ENCODE results near the gene ANO6.

ANO6 gene

DNA sequence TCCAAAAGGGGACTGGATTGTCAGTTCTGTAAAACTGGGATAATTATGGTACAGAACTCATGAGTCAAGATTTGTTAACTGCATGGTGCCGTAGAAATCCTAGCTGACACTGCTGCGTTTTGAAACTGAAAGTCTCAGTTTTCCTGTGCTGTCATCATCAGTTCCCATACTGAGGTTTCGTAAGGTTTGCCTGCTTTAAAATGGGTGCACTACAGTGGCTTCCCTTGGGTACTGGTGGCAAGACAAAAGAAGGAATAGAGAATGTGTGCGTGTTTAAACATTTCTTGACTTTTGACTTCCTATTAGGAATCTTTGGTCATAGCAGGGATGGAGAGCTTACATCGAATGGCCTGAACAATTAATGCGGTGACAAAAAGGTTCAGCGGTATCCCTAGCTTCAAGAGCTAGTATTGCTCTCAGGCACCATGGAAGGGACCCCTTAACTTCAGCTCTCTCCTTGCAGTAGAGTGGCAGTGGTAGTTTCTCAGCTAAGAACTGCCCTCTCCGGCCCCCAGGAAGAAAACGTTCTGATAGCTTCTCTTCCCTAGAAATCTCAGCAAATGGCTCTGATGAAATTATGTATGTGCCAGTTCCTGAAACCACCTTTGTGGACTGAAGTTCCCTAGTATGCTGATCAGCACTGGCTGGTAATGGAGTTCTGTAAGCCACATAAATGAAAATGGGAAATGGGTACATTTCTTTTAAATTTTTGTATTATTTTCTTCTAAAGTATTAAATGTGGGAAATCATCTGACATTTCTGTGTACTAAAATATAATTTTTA is 28.9 kb downstream of the ANO6 start:
- no peaks in the 10 kb centered on the region for H3K9me3 ChIP-seq (ENCODE audit: insufficient read depth, low read length)
- H3K27me3 ChIP-seq (ENCODE audit: insufficient read depth, insufficient read length), result no peaks in the 10 kb centered on the region
- H3K4me1 ChIP-seq (ENCODE audit: insufficient read depth, insufficient read length), result no peaks in the 10 kb centered on the region
- H3K4me3 ChIP-seq (ENCODE audit: insufficient read length, low read depth), result no peak overlapping the region
- no peak for DNase-seq (ENCODE audit: low read depth, low spot score)
- TF ChIP-seq ZNF274 (IDR thresholded peaks at IDR 0.05; ENCODE audit: low read depth, low read length) (no peak), YY1 (IDR thresholded peaks at IDR 0.05; ENCODE audit: insufficient read depth, insufficient read length) (no peak), SUZ12 (IDR thresholded peaks at IDR 0.05; ENCODE audit: extremely low read depth, insufficient read depth, insufficient read length) (no peak)
- H3K9ac ChIP-seq (ENCODE audit: insufficient read length, low read depth), result no peak overlapping the region
- H3K36me3 ChIP-seq (ENCODE audit: insufficient read depth, insufficient read length, low read length), result peaks cover 15% of the 10 kb centered on the region

- no peak overlapping the region for H3K9ac ChIP-seq (ENCODE audit: insufficient read length, low read depth)
- no peak overlapping the region for H3K4me3 ChIP-seq (ENCODE audit: insufficient read length, low read depth)
- no peaks in the 10 kb centered on the region for H3K9me3 ChIP-seq (ENCODE audit: insufficient read depth, low read length)
- TF ChIP-seq SUZ12 (IDR thresholded peaks at IDR 0.05; ENCODE audit: extremely low read depth, insufficient read depth, insufficient read length), result no peak
- no peak for TF ChIP-seq ZNF274 (IDR thresholded peaks at IDR 0.05; ENCODE audit: low read depth, low read length)
- no peaks in the 10 kb centered on the region for H3K27me3 ChIP-seq (ENCODE audit: insufficient read depth, insufficient read length)
- DNase-seq (ENCODE audit: low read depth, low spot score), result no peak
- H3K36me3 ChIP-seq (ENCODE audit: insufficient read depth, insufficient read length, low read length), result peaks cover 20% of the 10 kb centered on the region
- no peaks in the 10 kb centered on the region for H3K4me1 ChIP-seq (ENCODE audit: insufficient read depth, insufficient read length)
These were observed 30.3 kb downstream of the ANO6 start for GRCh38 chr12:45246236-45246635.

- no peak for DNase-seq (ENCODE audit: low read depth, low spot score)
- no peaks in the 10 kb centered on the region for H3K9me3 ChIP-seq (ENCODE audit: insufficient read depth, low read length)
- no peak for TF ChIP-seq ZNF274 (IDR thresholded peaks at IDR 0.05; ENCODE audit: low read depth, low read length)
- no peak for TF ChIP-seq SUZ12 (IDR thresholded peaks at IDR 0.05; ENCODE audit: extremely low read depth, insufficient read depth, insufficient read length)
- no peak for TF ChIP-seq YY1 (IDR thresholded peaks at IDR 0.05; ENCODE audit: insufficient read depth, insufficient read length)
These were observed 31.7 kb downstream of the ANO6 start for GRCh38 chr12:45247589-45247988.

GRCh38 chr12:45248095-45248494 is 32.2 kb downstream of the ANO6 start:
- H3K4me1 ChIP-seq (ENCODE audit: insufficient read depth, insufficient read length), result no peaks in the 10 kb centered on the region

More at GRCh38 chr12:45247589-45247988, 31.7 kb downstream of the ANO6 start:
- no peak overlapping the region for H3K4me3 ChIP-seq (ENCODE audit: insufficient read length, low read depth)
- no peaks in the 10 kb centered on the region for H3K27me3 ChIP-seq (ENCODE audit: insufficient read depth, insufficient read length)
- H3K9ac ChIP-seq (ENCODE audit: insufficient read length, low read depth), result no peak overlapping the region
- H3K36me3 ChIP-seq (ENCODE audit: insufficient read depth, insufficient read length, low read length), result peaks cover 16% of the 10 kb centered on the region
- H3K4me1 ChIP-seq (ENCODE audit: insufficient read depth, insufficient read length), result no peaks in the 10 kb centered on the region

GRCh38 chr12:45254254-45254653 is 38.4 kb downstream of the ANO6 start:
- H3K36me3 ChIP-seq (ENCODE audit: insufficient read depth, insufficient read length, low read length), result peaks cover 17% of the 10 kb centered on the region
- H3K9ac ChIP-seq (ENCODE audit: insufficient read length, low read depth), result no peak overlapping the region
- H3K4me1 ChIP-seq (ENCODE audit: insufficient read depth, insufficient read length), result peaks cover 4% of the 10 kb centered on the region
- no peaks in the 10 kb centered on the region for H3K27me3 ChIP-seq (ENCODE audit: insufficient read depth, insufficient read length)
- DNase-seq (ENCODE audit: low read depth, low spot score), result no peak
- no peak for TF ChIP-seq SUZ12 (IDR thresholded peaks at IDR 0.05; ENCODE audit: extremely low read depth, insufficient read depth, insufficient read length)
- TF ChIP-seq ZNF274 (IDR thresholded peaks at IDR 0.05; ENCODE audit: low read depth, low read length), result no peak
- no peak for TF ChIP-seq YY1 (IDR thresholded peaks at IDR 0.05; ENCODE audit: insufficient read depth, insufficient read length)
- H3K4me3 ChIP-seq (ENCODE audit: insufficient read length, low read depth), result no peak overlapping the region
- H3K9me3 ChIP-seq (ENCODE audit: insufficient read depth, low read length), result no peaks in the 10 kb centered on the region

More at GRCh38 chr12:45248095-45248494, 32.2 kb downstream of the ANO6 start:
- peaks cover 15% of the 10 kb centered on the region for H3K36me3 ChIP-seq (ENCODE audit: insufficient read depth, insufficient read length, low read length)
- no peak overlapping the region for H3K4me3 ChIP-seq (ENCODE audit: insufficient read length, low read depth)
- no peaks in the 10 kb centered on the region for H3K27me3 ChIP-seq (ENCODE audit: insufficient read depth, insufficient read length)
- H3K9ac ChIP-seq (ENCODE audit: insufficient read length, low read depth), result no peak overlapping the region
- no peak for DNase-seq (ENCODE audit: low read depth, low spot score)
- no peaks in the 10 kb centered on the region for H3K9me3 ChIP-seq (ENCODE audit: insufficient read depth, low read length)
- TF ChIP-seq YY1 (IDR thresholded peaks at IDR 0.05; ENCODE audit: insufficient read depth, insufficient read length) (no peak), SUZ12 (IDR thresholded peaks at IDR 0.05; ENCODE audit: extremely low read depth, insufficient read depth, insufficient read length) (no peak), ZNF274 (IDR thresholded peaks at IDR 0.05; ENCODE audit: low read depth, low read length) (no peak)

DNA sequence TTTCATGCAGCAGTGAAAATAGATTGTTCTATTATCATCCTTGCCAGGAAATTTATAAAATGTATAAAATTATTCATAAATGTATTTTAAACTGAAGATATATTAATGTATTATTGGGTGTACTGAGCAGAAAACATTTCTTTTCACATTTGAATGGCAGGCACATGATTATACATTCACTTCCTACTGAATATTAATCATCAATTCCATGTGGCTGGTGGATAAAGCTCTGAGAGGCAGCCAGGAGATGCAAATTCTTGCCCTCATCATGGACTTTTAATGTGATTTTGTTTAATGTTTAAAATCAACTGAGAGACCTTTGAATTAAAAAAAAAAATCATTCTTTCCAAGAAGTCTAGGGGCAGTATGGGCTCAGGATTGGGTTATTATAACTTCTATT is 40.8 kb downstream of the ANO6 start:
- no peak overlapping the region for H3K9ac ChIP-seq (ENCODE audit: insufficient read length, low read depth)
- peaks cover 4% of the 10 kb centered on the region for H3K4me1 ChIP-seq (ENCODE audit: insufficient read depth, insufficient read length)
- peaks cover 14% of the 10 kb centered on the region for H3K36me3 ChIP-seq (ENCODE audit: insufficient read depth, insufficient read length, low read length)
- no peaks in the 10 kb centered on the region for H3K27me3 ChIP-seq (ENCODE audit: insufficient read depth, insufficient read length)
- no peak for TF ChIP-seq YY1 (IDR thresholded peaks at IDR 0.05; ENCODE audit: insufficient read depth, insufficient read length)
- TF ChIP-seq ZNF274 (IDR thresholded peaks at IDR 0.05; ENCODE audit: low read depth, low read length), result no peak
- TF ChIP-seq SUZ12 (IDR thresholded peaks at IDR 0.05; ENCODE audit: extremely low read depth, insufficient read depth, insufficient read length), result no peak
- no peak for DNase-seq (ENCODE audit: low read depth, low spot score)
- H3K4me3 ChIP-seq (ENCODE audit: insufficient read length, low read depth), result no peak overlapping the region
- no peaks in the 10 kb centered on the region for H3K9me3 ChIP-seq (ENCODE audit: insufficient read depth, low read length)

GRCh38 chr12:45257185-45257930 is 41.5 kb downstream of the ANO6 start:
- no peaks in the 10 kb centered on the region for H3K27me3 ChIP-seq (ENCODE audit: insufficient read depth, insufficient read length)
- H3K4me1 ChIP-seq (ENCODE audit: insufficient read depth, insufficient read length), result peaks cover 4% of the 10 kb centered on the region
- H3K9me3 ChIP-seq (ENCODE audit: insufficient read depth, low read length), result no peaks in the 10 kb centered on the region
- no peak overlapping the region for H3K9ac ChIP-seq (ENCODE audit: insufficient read length, low read depth)
- H3K4me3 ChIP-seq (ENCODE audit: insufficient read length, low read depth), result no peak overlapping the region
- no peak for TF ChIP-seq SUZ12 (IDR thresholded peaks at IDR 0.05; ENCODE audit: extremely low read depth, insufficient read depth, insufficient read length)
- no peak for TF ChIP-seq YY1 (IDR thresholded peaks at IDR 0.05; ENCODE audit: insufficient read depth, insufficient read length)
- no peak for TF ChIP-seq ZNF274 (IDR thresholded peaks at IDR 0.05; ENCODE audit: low read depth, low read length)
- peaks cover 14% of the 10 kb centered on the region for H3K36me3 ChIP-seq (ENCODE audit: insufficient read depth, insufficient read length, low read length)
- no peak for DNase-seq (ENCODE audit: low read depth, low spot score)
